Stimulated activated CD4-positive, alpha-beta T cell treated with anti-CD3 and anti-CD28 coated beads, Interleukin-1b, Interleukin-23, amount 100 ng/mL, for 24 hours (primary cell): ENCODE measurements around the gene INPP5E.

ENCODE experiments used
- DNase-seq, 4 experiments: peaks; one replicate each; pipeline ENCODE4 v3.0.0-alpha.2; 2020; ENCODE audit warnings: low read depth in 4 of 4, low spot score in 1 of 4

Gene INPP5E

GRCh38 chr9:136473354-136473721 is 33.7 kb upstream of the INPP5E start:
- no peak for DNase-seq

DNA sequence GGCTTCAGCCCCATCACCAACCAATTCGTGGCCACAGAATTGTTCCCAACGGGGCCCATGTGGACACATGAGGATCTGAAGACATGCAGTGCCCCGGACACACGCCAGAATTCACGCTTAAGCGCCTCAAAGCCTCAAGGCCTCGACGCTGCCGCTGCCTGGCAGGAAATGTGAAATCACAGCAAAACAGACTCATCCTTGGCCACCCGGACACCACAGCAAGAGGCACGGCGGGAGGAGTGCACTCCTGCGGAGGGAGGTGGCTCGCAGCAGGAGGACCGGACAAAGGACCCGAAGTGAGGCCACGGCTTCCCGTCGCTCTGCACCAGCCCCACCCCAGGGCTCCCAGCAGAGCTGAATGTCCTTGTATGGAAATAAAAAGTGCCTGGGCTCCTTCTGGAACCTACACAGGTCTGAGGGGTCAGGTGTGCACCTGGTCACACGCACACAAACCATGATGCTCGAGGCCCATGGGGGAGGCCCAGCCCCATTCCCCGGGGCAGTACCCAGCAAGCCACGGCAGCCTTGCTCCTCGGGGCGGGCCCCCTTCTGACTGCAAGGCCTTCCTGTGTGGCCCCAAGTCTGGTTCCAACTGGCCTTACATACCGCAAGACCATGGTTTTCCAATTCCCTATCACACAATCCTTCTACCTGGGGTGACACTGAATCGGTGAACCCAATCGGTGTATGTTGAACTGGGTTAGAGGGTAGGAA is 33.2 kb upstream of the INPP5E start:
- DNase-seq: no peak

GRCh38 chr9:136471802-136472487 is 32.3 kb upstream of the INPP5E start:
- no peak for DNase-seq

GRCh38 chr9:136470792-136471469 is 31.3 kb upstream of the INPP5E start:
- no peak for DNase-seq

GRCh38 chr9:136470356-136470755 is 30.7 kb upstream of the INPP5E start:
- no peak for DNase-seq

- DNase-seq: no peak
These were observed 28.1 kb upstream of the INPP5E start for GRCh38 chr9:136467766-136468165.

DNA sequence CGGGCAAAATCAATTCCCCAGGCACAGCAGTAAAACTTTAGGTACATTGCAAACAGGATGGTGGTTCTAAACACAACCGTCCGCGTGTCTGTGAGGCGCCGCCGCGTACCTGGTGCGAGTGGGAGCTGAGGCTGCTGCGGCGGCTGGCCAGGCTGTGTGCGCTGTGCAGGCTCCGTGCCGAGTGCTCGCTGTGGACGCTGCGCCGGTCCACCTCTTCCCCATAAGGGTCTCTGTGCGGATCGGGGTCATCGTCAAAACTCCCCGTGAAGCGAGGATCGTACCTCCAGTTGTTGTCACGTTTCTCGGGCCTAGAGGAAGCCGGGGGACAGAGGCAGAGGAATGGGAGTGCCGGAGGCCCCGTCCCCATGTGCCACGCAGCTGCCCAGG is 26.5 kb upstream of the INPP5E start:
- no peak for DNase-seq

DNA sequence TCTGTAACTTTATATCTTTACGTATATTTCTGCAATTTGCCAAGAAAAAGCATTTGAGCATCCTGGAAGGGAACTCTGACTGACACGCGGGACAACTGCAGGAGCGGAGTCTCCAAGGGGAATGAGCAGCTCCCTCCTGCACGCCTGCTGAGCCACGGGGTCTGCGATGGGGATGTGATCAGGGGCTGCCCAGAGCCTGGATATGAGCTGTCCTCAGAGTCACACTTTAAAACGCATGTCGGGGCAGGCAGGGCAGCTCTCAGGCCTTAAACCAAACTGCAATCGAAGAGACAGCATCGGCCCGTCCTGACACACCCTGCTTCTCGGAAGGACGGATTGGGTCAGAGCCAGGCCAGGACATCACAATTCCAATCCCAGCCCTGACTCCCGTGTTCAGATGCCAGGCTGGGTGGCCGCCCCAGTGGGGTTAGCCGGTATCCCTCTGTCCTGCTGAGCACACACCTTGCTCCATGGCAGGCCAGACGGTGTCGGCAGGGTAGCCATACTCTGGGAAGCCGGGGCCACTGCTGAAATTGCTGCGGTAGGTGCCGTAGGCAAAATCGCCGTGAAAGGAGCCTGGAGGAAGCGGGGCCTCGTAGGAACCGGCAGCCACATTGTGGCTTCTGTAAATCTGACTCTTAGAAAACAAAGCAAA is 26.0 kb upstream of the INPP5E start:
- no peak for DNase-seq

GRCh38 chr9:136464241-136464640 is 24.6 kb upstream of the INPP5E start:
- DNase-seq: no peak

DNA sequence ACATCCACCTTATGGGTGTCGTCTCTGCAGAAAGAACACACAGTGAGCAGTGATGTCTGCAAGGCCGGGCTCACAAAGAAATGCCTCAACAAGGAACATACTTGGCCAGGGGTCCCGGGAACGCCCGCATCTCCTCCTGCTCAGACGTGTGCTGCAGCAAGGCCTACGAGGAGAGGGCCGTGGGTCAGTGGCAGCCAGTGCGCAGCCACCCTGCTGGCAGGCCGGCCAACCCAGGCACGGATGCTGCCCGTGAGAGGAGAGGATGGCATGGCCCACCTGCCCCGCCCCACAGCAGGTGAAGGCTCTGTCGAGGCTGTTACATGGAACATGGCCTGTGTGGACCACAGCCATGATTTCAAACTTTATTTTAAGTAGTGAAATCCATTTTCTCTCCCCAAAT is 23.9 kb upstream of the INPP5E start:
- no peak for DNase-seq

DNA sequence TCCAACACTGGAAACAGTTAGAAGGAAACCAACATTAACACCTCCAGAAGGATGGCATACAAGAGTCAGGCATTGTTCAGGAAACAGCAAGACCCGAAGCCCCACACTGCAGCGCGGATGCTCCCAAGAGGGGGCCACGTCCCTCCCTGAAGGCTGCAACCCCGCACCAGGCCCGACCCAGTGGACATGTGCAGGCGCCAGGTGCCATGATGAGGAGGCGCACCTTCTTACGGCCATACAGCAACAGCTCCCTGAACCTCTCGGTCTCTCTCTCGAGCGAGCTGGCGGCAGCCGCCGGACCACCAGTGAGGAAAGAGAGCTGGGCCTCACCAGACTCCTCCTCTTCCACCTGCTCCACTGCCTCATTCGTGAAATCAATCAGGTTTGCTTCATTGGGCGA is 23.0 kb upstream of the INPP5E start:
- no peak for DNase-seq

- DNase-seq: no peak
These were observed 21.2 kb upstream of the INPP5E start for GRCh38 chr9:136460772-136461325.

DNA sequence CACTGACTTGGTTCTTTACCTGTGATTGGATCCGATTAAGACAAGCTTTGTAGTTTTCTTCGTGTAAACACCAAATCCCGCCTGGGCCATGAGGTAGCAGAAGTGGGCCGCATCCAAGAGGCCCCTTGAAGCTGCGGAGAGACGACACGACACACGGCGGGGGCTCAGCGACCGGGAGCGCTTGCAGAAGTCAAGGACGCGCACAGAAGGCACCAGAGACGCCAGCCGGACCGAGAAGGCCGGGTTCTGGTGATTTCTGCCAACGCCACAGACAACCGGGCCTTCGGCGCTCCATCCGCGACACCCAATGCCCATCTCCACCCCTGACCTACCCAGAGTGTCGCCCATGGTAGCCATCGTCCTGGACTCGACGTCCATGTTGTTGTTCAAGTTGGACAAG is 19.8 kb upstream of the INPP5E start:
- DNase-seq: no peak

DNA sequence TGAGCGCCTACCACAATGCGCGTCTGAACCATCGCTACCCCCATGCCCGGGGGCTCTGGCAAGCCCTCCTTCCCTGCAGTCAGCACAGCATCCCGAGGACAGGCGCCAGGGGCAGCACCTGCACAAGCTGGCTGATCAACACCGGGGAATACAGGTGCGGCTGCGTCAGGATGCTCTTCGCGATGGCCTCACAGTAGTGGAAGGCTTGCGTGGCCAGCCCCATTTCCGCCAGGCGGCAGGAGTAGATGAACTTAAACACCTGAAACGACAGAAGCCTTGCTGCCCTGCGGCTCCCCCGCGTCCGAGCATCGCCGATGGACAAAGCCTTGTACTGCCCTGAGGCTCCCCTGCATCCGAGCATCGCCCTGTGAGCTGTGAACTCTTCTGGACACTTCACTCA is 17.7 kb upstream of the INPP5E start:
- DNase-seq: no peak

GRCh38 chr9:136456258-136456657 is 16.6 kb upstream of the INPP5E start:
- DNase-seq: no peak

GRCh38 chr9:136455043-136456002 is 15.7 kb upstream of the INPP5E start:
- no peak for DNase-seq

GRCh38 chr9:136454026-136454796 is 14.6 kb upstream of the INPP5E start:
- DNase-seq: no peak

GRCh38 chr9:136453326-136453725 is 13.7 kb upstream of the INPP5E start:
- DNase-seq: no peak

- DNase-seq: no peak
These were observed 11.7 kb upstream of the INPP5E start for GRCh38 chr9:136451221-136451877.
